HepG2 (cell line): ENCODE data around the gene BEAN1. TPM values are rescaled to one million over a fixed set of nuclear protein-coding genes. Genes with fewer than 3 reads are reported as not detected.

Experiments
- ATAC-seq: fragments of 200-7000 bp; cut with Tn5 transposase; 3 replicates; pipeline ENCODE4 v1.9.1; 2020; ENCODE audit warnings: mild to moderate bottlenecking, moderate library complexity
- BruUV-seq: library from RNA; stranded (reverse); fragments of 400-500 nt; replicated peaks from 2 replicates; lab custom pipeline; 2021; lab: Mats Ljungman, UMichigan
- CTCF ChIA-PET: fragments of 300-600 bp; formaldehyde crosslinking; extraction: SDS; loops from one replicate; lab custom pipeline; 2021; ENCODE audit warnings: low total read pairs, inconsistent platforms, low intra/inter-chr PET ratio; lab: Yijun Ruan, JAX
- POLR2A ChIA-PET: fragments of 350-600 bp; sonication (Branson Sonifier 250); formaldehyde crosslinking; loops from one replicate; lab custom pipeline; 2020; ENCODE audit warnings: antibody characterized with exemption, inconsistent platforms; lab: Yijun Ruan, JAX
- DNase-seq: peaks from one replicate; pipeline ENCODE4 v3.0.0-alpha.2; 2015; ENCODE audit warnings: low spot score
- FAIRE-seq: peaks from 3 replicates; lab custom pipeline; 2011; peaks lifted over from hg19 to GRCh38; lab: Jason Lieb, UNC
- H2AFZ ChIP-seq: one replicate; pipeline ENCODE4 v1.6.1; 2011; ENCODE audit warnings: low read length, inconsistent platforms
- H3K27ac ChIP-seq: fragments of 300-600 bp; 3 replicates; pipeline ENCODE4 v1.8.0; 2011; ENCODE audit warnings: mixed run types, mild to moderate bottlenecking, mixed read lengths, low read length, inconsistent platforms; ENCODE audit not compliant: insufficient read depth; ENCODE audit errors: extremely low read length
- H3K27me3 ChIP-seq, 2 experiments: fragments of 200-600 bp in 1 of 2; 2 replicates in 1 of 2; 3 replicates in 1 of 2; pipeline versions ENCODE4 v1.6.0 to v1.8.0; 2011; ENCODE audit warnings: low read length in 2 of 2, mild to moderate bottlenecking in 2 of 2, moderate library complexity in 2 of 2, inconsistent platforms in 1 of 2; ENCODE audit not compliant: insufficient read depth in 2 of 2, control insufficient read depth in 1 of 2
- H3K36me3 ChIP-seq, 2 experiments: fragments of 200-600 bp in 1 of 2; replicated peaks in 1 of 2; 2 replicates in 1 of 2; 3 replicates in 1 of 2; pipeline versions ENCODE4 v1.5.1 to v1.8.0; 2011; ENCODE audit warnings: low read length in 2 of 2, inconsistent platforms in 1 of 2; ENCODE audit not compliant: insufficient read depth in 2 of 2, control insufficient read depth in 1 of 2
- H3K4me1 ChIP-seq: 2 replicates; pipeline ENCODE4 v1.5.1; 2012; ENCODE audit warnings: low read length, inconsistent platforms; ENCODE audit not compliant: insufficient read depth
- H3K4me2 ChIP-seq: 2 replicates; pipeline ENCODE4 v1.6.0; 2011; ENCODE audit warnings: low read depth, low read length, inconsistent platforms
- H3K4me3 ChIP-seq, 3 experiments: fragments of 200-600 bp in 1 of 3; sonication (generic), shearing (Covaris generic) in 1 of 3; replicated peaks in 1 of 3; 2 replicates each; pipeline ENCODE4 v1.5.1; 2011 to 2016; ENCODE audit warnings: low read length in 3 of 3, inconsistent platforms in 2 of 3, low read depth in 2 of 3, mild to moderate bottlenecking in 2 of 3, control low read depth in 1 of 3, mixed read lengths in 1 of 3; ENCODE audit not compliant: insufficient read depth in 1 of 3
- H3K79me2 ChIP-seq: one replicate; pipeline ENCODE4 v1.6.1; 2011; ENCODE audit warnings: low read length, inconsistent platforms; ENCODE audit not compliant: insufficient read depth
- H3K9ac ChIP-seq: 2 replicates; pipeline ENCODE4 v1.6.0; 2011; ENCODE audit warnings: mild to moderate bottlenecking, low read depth, low read length, inconsistent platforms; ENCODE audit not compliant: insufficient read depth
- H3K9me3 ChIP-seq: 2 replicates; pipeline ENCODE4 v1.5.1; 2012; ENCODE audit warnings: mild to moderate bottlenecking, low read length
- H4K20me1 ChIP-seq: 2 replicates; pipeline ENCODE4 v1.6.0; 2011; ENCODE audit warnings: inconsistent platforms, mild to moderate bottlenecking, low read length, moderate library complexity; ENCODE audit not compliant: insufficient read depth
- GTF2F1 ChIP-seq: fragments of 150-350 bp; IDR thresholded peaks from 2 replicates; pipeline ENCODE4 v1.6.1; 2014; ENCODE audit warnings: low read length
- MATR3 ChIP-seq: sonication (generic); formaldehyde crosslinking; IDR thresholded peaks from 2 replicates; pipeline ENCODE4 v1.4.0; 2020; ENCODE audit warnings: missing genetic modification reagents
- NBN ChIP-seq: fragments of 450-650 bp; conservative IDR thresholded peaks from 2 replicates; pipeline ENCODE4 v1.6.1; 2017
- NFATC3 ChIP-seq: sonication (generic); formaldehyde crosslinking; IDR thresholded peaks from 2 replicates; pipeline ENCODE4 v1.5.1; 2020; ENCODE audit warnings: mild to moderate bottlenecking, missing genetic modification reagents
- NFYC ChIP-seq: IDR thresholded peaks from 2 replicates; pipeline ENCODE4 v1.6.1; 2016; ENCODE audit warnings: missing genetic modification reagents, missing compliant biosample characterization
- NR3C1 ChIP-seq: sonication (generic); formaldehyde crosslinking; IDR thresholded peaks from 2 replicates; pipeline ENCODE4 v1.4.0; 2020; ENCODE audit warnings: missing genetic modification reagents
- ZBTB7B ChIP-seq: sonication (generic); formaldehyde crosslinking; IDR thresholded peaks from 2 replicates; pipeline ENCODE4 v1.4.0; 2020; ENCODE audit warnings: missing genetic modification reagents
- ZNF180 ChIP-seq: sonication (generic); formaldehyde crosslinking; IDR thresholded peaks from 2 replicates; pipeline ENCODE4 v1.4.0; 2020; ENCODE audit warnings: low read depth, missing genetic modification reagents, borderline replicate concordance
- ZNF205 ChIP-seq: IDR thresholded peaks from 2 replicates; pipeline ENCODE4 v1.6.1; 2018; ENCODE audit warnings: missing biosample characterization, missing genetic modification reagents
- ZNF3 ChIP-seq: IDR thresholded peaks from 2 replicates; pipeline ENCODE4 v1.7.0; 2017; ENCODE audit warnings: inconsistent platforms
- ZNF446 ChIP-seq: sonication (generic); formaldehyde crosslinking; IDR thresholded peaks from 2 replicates; pipeline ENCODE4 v1.5.0; 2020; ENCODE audit warnings: mild to moderate bottlenecking, missing genetic modification reagents
- ZNF713 ChIP-seq: sonication (generic); formaldehyde crosslinking; IDR thresholded peaks from 2 replicates; pipeline ENCODE4 v1.4.0; 2020; ENCODE audit warnings: mild to moderate bottlenecking, missing genetic modification reagents
- ZNF776 ChIP-seq: sonication (generic); formaldehyde crosslinking; IDR thresholded peaks from 2 replicates; pipeline ENCODE4 v1.4.0; 2020; ENCODE audit warnings: mild to moderate bottlenecking, missing genetic modification reagents
- WGBS: methylation state at CpG from one replicate; pipeline ENCODE4 v1.1.6; 2017; ENCODE audit warnings: low lambda C conversion rate; 5-methylcytosine and 5-hydroxymethylcytosine counted together
- in situ Hi-C: cut with HindIII; loops from 2 replicates; pipeline ENCODE4 v1.10.0; 2017; ENCODE audit warnings: low pct_unique_long_range_greater_than_20kb; ENCODE audit not compliant: extremely low pct_ligation_motif_present
- intact Hi-C: fragments of 100-400 bp; cut with micrococcal nuclease; formaldehyde crosslinking; loops from one replicate; pipeline ENCODE4 v1.10.0; 2022; ENCODE audit not compliant: unreplicated experiment
- polyA plus RNA-seq, 8 experiments: library from polyadenylated mRNA; depleted of rRNA in 3 of 8; stranded (reverse) in 7 of 8; unstranded in 1 of 8; fragments of >200 nt; fragmentation: Illumina TruSeq in 4 of 8; extraction: Trizol in 4 of 8; gene quantifications; 2 replicates each; pipeline versions ENCODE4 v1.2.1 to v1.2.3, GENCODE V29; 2011 to 2016; ENCODE audit warnings: low read depth in 4 of 8, missing spikeins in 1 of 8, mixed read lengths in 1 of 8; ENCODE audit not compliant: insufficient read depth in 1 of 8
- total RNA-seq, 5 experiments: library from RNA; depleted of rRNA; stranded (reverse); fragments of >200 nt; fragmentation: Illumina TruSeq; extraction: Trizol; gene quantifications; 2 replicates each; pipeline ENCODE4 v1.2.3, GENCODE V29; 2016; ENCODE audit warnings: low read depth in 1 of 5
- TF ChIP-seq, protein P1 (sequence below): sonication (generic); formaldehyde crosslinking; IDR thresholded peaks from 2 replicates; pipeline ENCODE4 v1.5.0; 2020; ENCODE audit warnings: mild to moderate bottlenecking, missing genetic modification reagents, borderline replicate concordance

The BEAN1 gene
- total and polyA plus RNA-seq, 2 of the 13 experiments (the other 11 are each of a cell fraction or from before 2014, with no cell fraction given): 0.53 to 1.4 TPM

DNA sequence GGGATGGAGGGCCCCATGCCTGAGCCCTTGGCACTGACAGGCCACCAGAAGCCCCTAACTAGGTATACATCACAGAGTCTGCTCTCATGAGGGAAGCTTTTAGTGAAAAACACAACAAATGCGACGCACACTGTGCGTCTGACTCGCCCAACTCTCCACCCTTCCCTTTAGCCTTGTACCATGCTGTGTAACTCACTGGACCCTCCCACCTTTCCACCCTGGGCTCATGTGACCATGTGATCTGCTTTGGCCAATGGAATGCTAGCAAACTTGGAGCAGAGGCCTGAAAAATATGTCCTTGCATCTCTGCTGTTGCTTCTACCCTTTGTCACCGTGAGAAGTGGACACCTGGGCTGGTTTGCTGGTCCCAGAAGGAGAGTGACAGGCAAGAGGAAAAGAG lies 101.2 kb downstream of the BEAN1 start:
- FAIRE-seq: no peak
- H4K20me1 ChIP-seq: no peaks in the 10 kb centered on the region
- POLR2A ChIA-PET: no interaction called here
- CTCF ChIA-PET: no interaction called here
- peaks cover 20 to 42% of the 10 kb centered on the region in 2 experiments for H3K36me3 ChIP-seq
- no peaks in the 10 kb centered on the region for H3K27me3 ChIP-seq
- no peak overlapping the region for H2AFZ ChIP-seq
- no peaks in the 10 kb centered on the region for H3K79me2 ChIP-seq
- H3K4me1 ChIP-seq: peaks cover 8% of the 10 kb centered on the region
- in situ Hi-C loops: no loop called here
- no peak overlapping the region for H3K9ac ChIP-seq
- TF ChIP-seq NBN (no peak), GTF2F1 (no peak), NFYC (peak; percentile 44; the same call in 1 of the 2 replicates), ZNF180 (CRISPR knock-in tag) (peak; percentile 76; the same call in 1 of the 2 replicates)
- WGBS: 95% methylated on average over 5 of the region's 5 CpGs
- no TSS peak for BruUV-seq
- no peak overlapping the region for H3K27ac ChIP-seq
- H3K4me3 ChIP-seq: no peak overlapping the region
- no peak overlapping the region for H3K4me2 ChIP-seq
- no peak for DNase-seq
- ATAC-seq: no peak
- intact Hi-C loops: no loop called here
- H3K9me3 ChIP-seq: no peaks in the 10 kb centered on the region

DNA sequence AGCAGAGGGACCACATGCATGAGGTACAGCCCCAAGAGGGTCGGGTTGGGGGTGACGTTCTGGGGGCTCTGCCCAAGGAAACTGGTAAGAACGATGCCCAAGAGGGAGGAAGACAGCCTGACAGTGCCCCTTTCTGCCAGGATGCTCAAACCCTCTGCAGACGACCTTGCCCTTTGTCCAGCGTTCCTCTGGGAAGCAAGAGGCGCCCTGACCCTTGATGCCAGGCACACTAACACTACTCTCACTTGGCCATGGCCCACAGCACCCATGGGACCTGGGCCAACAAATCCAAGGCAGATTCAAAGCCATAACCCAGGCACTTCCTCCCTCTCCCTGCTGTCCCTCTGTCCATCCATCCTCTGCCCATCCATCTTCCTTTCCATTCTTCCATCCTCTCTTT lies 102.4 kb downstream of the BEAN1 start:
- no peak for FAIRE-seq
- no peak overlapping the region for H3K27ac ChIP-seq
- H3K4me3 ChIP-seq: no peak overlapping the region
- no peak overlapping the region for H3K4me2 ChIP-seq
- no peak for ATAC-seq
- TF ChIP-seq GTF2F1 (no peak), ZNF776 (CRISPR knock-in tag) (no peak), NR3C1 (CRISPR knock-in tag) (no peak), ZNF3 (CRISPR knock-in tag) (no peak), ZBTB7B (CRISPR knock-in tag) (no peak), ZNF713 (no peak), ZNF205 (CRISPR knock-in tag) (no peak), ZNF446 (no peak), MATR3 (CRISPR knock-in tag) (no peak), NFATC3 (CRISPR knock-in tag) (no peak)
- TF ChIP-seq, protein P1, sequence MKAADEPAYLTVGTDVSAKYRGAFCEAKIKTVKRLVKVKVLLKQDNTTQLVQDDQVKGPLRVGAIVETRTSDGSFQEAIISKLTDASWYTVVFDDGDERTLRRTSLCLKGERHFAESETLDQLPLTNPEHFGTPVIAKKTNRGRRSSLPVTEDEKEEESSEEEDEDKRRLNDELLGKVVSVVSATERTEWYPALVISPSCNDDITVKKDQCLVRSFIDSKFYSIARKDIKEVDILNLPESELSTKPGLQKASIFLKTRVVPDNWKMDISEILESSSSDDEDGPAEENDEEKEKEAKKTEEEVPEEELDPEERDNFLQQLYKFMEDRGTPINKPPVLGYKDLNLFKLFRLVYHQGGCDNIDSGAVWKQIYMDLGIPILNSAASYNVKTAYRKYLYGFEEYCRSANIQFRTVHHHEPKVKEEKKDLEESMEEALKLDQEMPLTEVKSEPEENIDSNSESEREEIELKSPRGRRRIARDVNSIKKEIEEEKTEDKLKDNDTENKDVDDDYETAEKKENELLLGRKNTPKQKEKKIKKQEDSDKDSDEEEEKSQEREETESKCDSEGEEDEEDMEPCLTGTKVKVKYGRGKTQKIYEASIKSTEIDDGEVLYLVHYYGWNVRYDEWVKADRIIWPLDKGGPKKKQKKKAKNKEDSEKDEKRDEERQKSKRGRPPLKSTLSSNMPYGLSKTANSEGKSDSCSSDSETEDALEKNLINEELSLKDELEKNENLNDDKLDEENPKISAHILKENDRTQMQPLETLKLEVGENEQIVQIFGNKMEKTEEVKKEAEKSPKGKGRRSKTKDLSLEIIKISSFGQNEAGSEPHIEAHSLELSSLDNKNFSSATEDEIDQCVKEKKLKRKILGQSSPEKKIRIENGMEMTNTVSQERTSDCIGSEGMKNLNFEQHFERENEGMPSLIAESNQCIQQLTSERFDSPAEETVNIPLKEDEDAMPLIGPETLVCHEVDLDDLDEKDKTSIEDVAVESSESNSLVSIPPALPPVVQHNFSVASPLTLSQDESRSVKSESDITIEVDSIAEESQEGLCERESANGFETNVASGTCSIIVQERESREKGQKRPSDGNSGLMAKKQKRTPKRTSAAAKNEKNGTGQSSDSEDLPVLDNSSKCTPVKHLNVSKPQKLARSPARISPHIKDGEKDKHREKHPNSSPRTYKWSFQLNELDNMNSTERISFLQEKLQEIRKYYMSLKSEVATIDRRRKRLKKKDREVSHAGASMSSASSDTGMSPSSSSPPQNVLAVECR: no peak
- TF ChIP-seq, all 625 proteins: peak for 0
- Histone ChIP-seq H3K9ac (no peak overlapping the region), H3K36me3 (peaks cover 20 to 42% of the 10 kb centered on the region in 2 experiments), H3K27me3 (no peaks in the 10 kb centered on the region), H3K9me3 (no peaks in the 10 kb centered on the region), H2AFZ (no peak overlapping the region), H3K79me2 (no peaks in the 10 kb centered on the region), H3K4me1 (peaks cover 8% of the 10 kb centered on the region), H4K20me1 (no peaks in the 10 kb centered on the region)
- ChIA-PET POLR2A (no interaction called here), CTCF (no interaction called here)
- no peak for DNase-seq
- in situ Hi-C loops (no loop called here), intact Hi-C loops (no loop called here)
- 70% methylated on average over 6 of the region's 6 CpGs for WGBS
- BruUV-seq: no TSS peak
